ENCODE data around the gene TMEM19. TPM values are rescaled to one million over a fixed set of nuclear protein-coding genes. Genes with fewer than 3 reads are reported as not detected.

Gene TMEM19
- total RNA-seq, 1 donor from 2014 or later, result 39.7 TPM

- Histone ChIP-seq H3K4me3 (no peak overlapping the region), H3K9me3 (no peaks in the 10 kb centered on the region), H3K27me3 (no peaks in the 10 kb centered on the region), H3K4me1 (no peaks in the 10 kb centered on the region), H3K36me3 (no peaks in the 10 kb centered on the region), H3K27ac (no peak overlapping the region)
- DNase-seq (no peak), ATAC-seq (no peak)
- no peak for TF ChIP-seq CTCF (IDR thresholded peaks at IDR 0.05)
- intact Hi-C loops (cut with DNase I), result no loop called here
Observed at GRCh38 chr12:71721783-71722505, 36.1 kb downstream of the TMEM19 start.

GRCh38 chr12:71725011-71725410 lies 39.1 kb downstream of the TMEM19 start:
- Histone ChIP-seq H3K9me3 (no peaks in the 10 kb centered on the region), H3K27me3 (no peaks in the 10 kb centered on the region), H3K36me3 (no peaks in the 10 kb centered on the region), H3K4me1 (no peaks in the 10 kb centered on the region), H3K4me3 (no peak overlapping the region), H3K27ac (no peak overlapping the region)
- TF ChIP-seq CTCF (IDR thresholded peaks at IDR 0.05), result no peak
- no peak for ATAC-seq
- intact Hi-C loops (cut with DNase I), result no loop called here
- no peak for DNase-seq

GRCh38 chr12:71726548-71726947 lies 40.7 kb downstream of the TMEM19 start:
- H3K36me3 ChIP-seq, result no peaks in the 10 kb centered on the region
- H3K9me3 ChIP-seq, result no peaks in the 10 kb centered on the region
- intact Hi-C loops (cut with DNase I), result no loop called here
- no peak overlapping the region for H3K27ac ChIP-seq
- H3K4me1 ChIP-seq, result no peaks in the 10 kb centered on the region
- no peak for TF ChIP-seq CTCF (IDR thresholded peaks at IDR 0.05)
- ATAC-seq, result no peak
- no peaks in the 10 kb centered on the region for H3K27me3 ChIP-seq
- DNase-seq, result no peak
- no peak overlapping the region for H3K4me3 ChIP-seq

- Histone ChIP-seq H3K4me3 (no peak overlapping the region), H3K9me3 (no peaks in the 10 kb centered on the region), H3K27ac (no peak overlapping the region), H3K27me3 (no peaks in the 10 kb centered on the region), H3K36me3 (no peaks in the 10 kb centered on the region), H3K4me1 (no peaks in the 10 kb centered on the region)
- TF ChIP-seq CTCF (IDR thresholded peaks at IDR 0.05), result no peak
- intact Hi-C loops (cut with DNase I), result no loop called here
- no peak for DNase-seq
- no peak for ATAC-seq
Observed at GRCh38 chr12:71727958-71728357, 42.1 kb downstream of the TMEM19 start.

GRCh38 chr12:71730936-71731335 lies 45.1 kb downstream of the TMEM19 start:
- no peak overlapping the region for H3K4me3 ChIP-seq
- no peaks in the 10 kb centered on the region for H3K4me1 ChIP-seq
- no peak for TF ChIP-seq CTCF (IDR thresholded peaks at IDR 0.05)
- ATAC-seq (no peak), DNase-seq (no peak)
- intact Hi-C loops (cut with DNase I), result no loop called here
- no peak overlapping the region for H3K27ac ChIP-seq
- no peaks in the 10 kb centered on the region for H3K36me3 ChIP-seq
- no peaks in the 10 kb centered on the region for H3K9me3 ChIP-seq
- H3K27me3 ChIP-seq, result no peaks in the 10 kb centered on the region
